Uterus (tissue), 4 donors: Measurements from ENCODE around the gene TTC7B. TPM values are rescaled to one million over a fixed set of nuclear protein-coding genes. Genes with fewer than 3 reads are reported as not detected.

ENCODE experiments used
- DNase-seq, 2 donors: peaks; one replicate each; pipeline ENCODE4 v3.0.0-alpha.2; 2019 to 2020
- H3K27ac ChIP-seq, 2 donors: fragments of 200-600 bp; sonication (generic); 1 replicate in 1 of 2; 2 replicates in 1 of 2; pipeline ENCODE4 v1.5.1; 2016 to 2018
- H3K27me3 ChIP-seq, 2 donors: fragments of 200-600 bp; sonication (generic); one replicate each; pipeline ENCODE4 v1.5.1; 2018 to 2019; ENCODE audit warnings: control low read depth in 1 of 2
- H3K36me3 ChIP-seq, 2 donors: fragments of 200-600 bp; sonication (generic); one replicate each; pipeline ENCODE4 v1.5.1; 2019; ENCODE audit warnings: control low read depth in 1 of 2
- H3K4me1 ChIP-seq, 2 donors: fragments of 200-600 bp; sonication (generic); one replicate each; pipeline ENCODE4 v1.5.1; 2018 to 2019; ENCODE audit warnings: control low read depth in 1 of 2
- H3K4me3 ChIP-seq, 2 donors: fragments of 200-600 bp; sonication (generic); 1 replicate in 1 of 2; 2 replicates in 1 of 2; pipeline ENCODE4 v1.5.1; 2018 to 2019; ENCODE audit warnings: mild to moderate bottlenecking in 1 of 2
- H3K9me3 ChIP-seq, 2 donors: fragments of 200-600 bp; sonication (generic); one replicate each; pipeline ENCODE4 v1.5.1; 2019; ENCODE audit warnings: control low read depth in 1 of 2
- POLR2A ChIP-seq, 2 donors: fragments of 450-650 bp; IDR thresholded peaks; one replicate each; pipeline ENCODE4 v1.6.1; 2016; ENCODE audit warnings: antibody characterized with exemption in 2 of 2, mild to moderate bottlenecking in 1 of 2, moderate library complexity in 1 of 2
- intact Hi-C: fragments of 100-400 bp; cut with DNase I; formaldehyde crosslinking; loops from one replicate; pipeline ENCODE4 v1.15.1; 2023; ENCODE audit warnings: low total_unique reads
- total RNA-seq, 4 donors: library from RNA; depleted of rRNA in 3 of 4; stranded (reverse); fragments of >200 nt in 3 of 4; gene quantifications; one replicate each; pipeline versions ENCODE4 v1.1.0 to v1.2.4, GENCODE V29; 2014 to 2023
- TF ChIP-seq, protein P1 (sequence below), 4 experiments: fragments of 200-600 bp in 2 of 4; fragments of 450-650 bp in 2 of 4; sonication (generic) in 2 of 4; IDR thresholded peaks; one replicate each; pipeline ENCODE4 v1.5.1; 2016 to 2019; ENCODE audit warnings: antibody characterized with exemption in 4 of 4, mild to moderate bottlenecking in 2 of 4, moderate library complexity in 1 of 4
- donor health status: DM: yes; HTN: yes; CAD: no.

Gene TTC7B
- total RNA-seq, 4 donors from 2014 or later = 15.3 to 73.9 (median 28.0) TPM

DNA sequence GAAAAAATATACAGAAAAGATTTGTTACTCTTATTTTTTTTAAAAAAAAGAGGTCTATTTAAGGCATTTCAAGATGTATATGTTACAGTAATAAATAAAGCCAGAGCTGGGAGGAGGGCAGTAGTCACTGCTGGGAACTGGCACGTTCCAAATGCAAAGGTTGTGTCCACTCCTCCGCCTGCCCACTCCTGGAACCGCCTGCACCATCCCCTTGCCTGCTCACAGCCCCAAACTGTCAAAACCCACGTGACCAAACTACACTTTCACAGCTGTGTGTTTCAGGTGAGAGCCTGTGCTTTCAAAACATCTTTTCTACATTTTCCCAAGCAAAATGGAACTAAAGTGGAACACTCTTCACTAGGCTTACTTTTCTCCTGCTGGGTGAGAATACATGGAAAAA is 160.4 kb downstream of the TTC7B start:
- intact Hi-C loops = no loop called here
- TF ChIP-seq POLR2A (IDR thresholded peaks at IDR 0.05) = no peak
- TF ChIP-seq, protein P1, sequence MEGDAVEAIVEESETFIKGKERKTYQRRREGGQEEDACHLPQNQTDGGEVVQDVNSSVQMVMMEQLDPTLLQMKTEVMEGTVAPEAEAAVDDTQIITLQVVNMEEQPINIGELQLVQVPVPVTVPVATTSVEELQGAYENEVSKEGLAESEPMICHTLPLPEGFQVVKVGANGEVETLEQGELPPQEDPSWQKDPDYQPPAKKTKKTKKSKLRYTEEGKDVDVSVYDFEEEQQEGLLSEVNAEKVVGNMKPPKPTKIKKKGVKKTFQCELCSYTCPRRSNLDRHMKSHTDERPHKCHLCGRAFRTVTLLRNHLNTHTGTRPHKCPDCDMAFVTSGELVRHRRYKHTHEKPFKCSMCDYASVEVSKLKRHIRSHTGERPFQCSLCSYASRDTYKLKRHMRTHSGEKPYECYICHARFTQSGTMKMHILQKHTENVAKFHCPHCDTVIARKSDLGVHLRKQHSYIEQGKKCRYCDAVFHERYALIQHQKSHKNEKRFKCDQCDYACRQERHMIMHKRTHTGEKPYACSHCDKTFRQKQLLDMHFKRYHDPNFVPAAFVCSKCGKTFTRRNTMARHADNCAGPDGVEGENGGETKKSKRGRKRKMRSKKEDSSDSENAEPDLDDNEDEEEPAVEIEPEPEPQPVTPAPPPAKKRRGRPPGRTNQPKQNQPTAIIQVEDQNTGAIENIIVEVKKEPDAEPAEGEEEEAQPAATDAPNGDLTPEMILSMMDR (IDR thresholded peaks at IDR 0.05) = no peak
- DNase-seq = no peak
- Histone ChIP-seq H3K27ac (no peak overlapping the region), H3K9me3 (no peaks in the 10 kb centered on the region), H3K36me3 (no peaks in the 10 kb centered on the region), H3K4me3 (no peak overlapping the region), H3K27me3 (no peaks in the 10 kb centered on the region), H3K4me1 (no peaks in the 10 kb centered on the region)

DNA sequence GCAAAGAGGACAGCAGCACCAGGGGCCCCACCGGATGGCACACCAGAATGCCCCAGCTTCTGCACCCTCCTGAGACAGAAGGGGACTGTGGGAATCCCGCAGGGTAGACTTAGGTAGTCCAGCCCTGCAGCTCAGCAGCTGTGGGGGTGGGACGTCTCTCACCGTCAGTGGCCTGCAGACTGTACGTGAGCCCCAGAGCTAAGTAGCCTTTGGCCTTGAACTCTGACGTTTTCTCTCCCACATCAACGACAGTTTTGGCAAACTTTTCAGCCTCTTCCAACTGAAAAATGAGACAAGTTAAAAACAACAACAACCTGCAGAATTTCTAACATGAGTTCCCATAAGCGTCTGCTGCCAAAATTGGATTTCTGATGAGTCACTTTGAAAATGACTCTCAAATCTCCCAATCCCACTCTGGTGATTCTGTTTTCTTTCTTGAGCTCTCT is 161.4 kb downstream of the TTC7B start:
- H3K36me3 ChIP-seq = no peaks in the 10 kb centered on the region

DNA sequence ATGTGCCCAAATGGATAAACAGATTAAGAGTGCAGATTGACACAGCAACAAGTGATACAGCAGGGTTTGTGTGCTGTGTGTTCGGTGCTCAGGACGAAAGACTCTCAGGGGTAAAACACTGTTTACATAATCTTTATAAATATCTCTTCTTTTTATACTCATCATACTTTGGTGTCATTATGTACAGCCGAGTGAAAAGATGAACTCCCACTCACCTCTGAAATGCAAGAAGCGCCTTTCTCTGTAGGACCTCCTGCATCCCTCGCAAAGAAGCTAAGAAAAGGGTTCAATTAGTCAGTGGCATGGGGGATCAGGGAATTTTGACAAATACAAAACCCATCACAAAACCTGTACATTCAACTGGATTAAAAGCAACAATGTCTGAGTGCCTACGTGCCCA is 163.6 kb downstream of the TTC7B start:
- Histone ChIP-seq H3K9me3 (no peaks in the 10 kb centered on the region), H3K27ac (no peak overlapping the region), H3K27me3 (no peaks in the 10 kb centered on the region), H3K36me3 (no peaks in the 10 kb centered on the region), H3K4me1 (no peaks in the 10 kb centered on the region), H3K4me3 (no peak overlapping the region)
- intact Hi-C loops = no loop called here
- TF ChIP-seq POLR2A (IDR thresholded peaks at IDR 0.05) = no peak
- TF ChIP-seq, protein P1 (IDR thresholded peaks at IDR 0.05) = no peak
- no peak for DNase-seq

More for the DNA sequence above, 161.4 kb downstream of the TTC7B start:
- Histone ChIP-seq H3K9me3 (no peaks in the 10 kb centered on the region), H3K4me1 (no peaks in the 10 kb centered on the region), H3K27ac (no peak overlapping the region), H3K27me3 (no peaks in the 10 kb centered on the region), H3K4me3 (no peak overlapping the region)
- no peak for DNase-seq
- intact Hi-C loops = no loop called here
- TF ChIP-seq POLR2A (IDR thresholded peaks at IDR 0.05) = no peak
- TF ChIP-seq, protein P1 (IDR thresholded peaks at IDR 0.05) = no peak

DNA sequence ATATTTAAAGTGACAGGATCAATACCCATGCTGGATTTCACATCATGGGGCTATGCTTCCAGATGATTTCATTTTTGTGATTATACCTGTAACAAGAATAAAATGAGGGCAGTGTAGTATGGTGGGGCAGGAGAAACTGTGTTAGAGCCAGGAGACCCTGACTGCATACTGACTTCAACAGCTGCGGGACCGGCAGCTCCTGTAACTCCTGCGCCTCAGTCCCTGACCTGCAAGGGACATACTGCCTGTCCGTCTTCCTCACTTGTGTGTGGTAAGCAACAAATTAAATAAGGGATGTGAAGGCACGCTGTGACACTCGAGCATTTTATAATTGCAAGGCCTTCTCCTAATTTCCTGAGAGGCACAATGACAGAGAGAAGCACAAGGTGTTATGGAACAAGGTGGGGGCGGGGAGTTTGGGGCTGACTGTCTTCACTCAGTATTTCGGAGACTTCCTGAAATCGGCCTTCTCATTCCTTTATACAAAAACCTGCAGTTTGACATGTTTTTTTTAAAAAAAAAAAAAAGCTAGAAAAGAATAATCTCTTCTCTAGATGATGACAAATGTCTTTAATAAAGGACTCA is 164.2 kb downstream of the TTC7B start:
- H3K9me3 ChIP-seq = no peaks in the 10 kb centered on the region
- H3K27me3 ChIP-seq = no peaks in the 10 kb centered on the region
- intact Hi-C loops = no loop called here
- H3K36me3 ChIP-seq = no peaks in the 10 kb centered on the region
- no peak overlapping the region for H3K27ac ChIP-seq
- no peak overlapping the region for H3K4me3 ChIP-seq
- DNase-seq = no peak
- no peak for TF ChIP-seq POLR2A (IDR thresholded peaks at IDR 0.05)
- TF ChIP-seq, protein P1 (IDR thresholded peaks at IDR 0.05) = no peak
- H3K4me1 ChIP-seq = no peaks in the 10 kb centered on the region

DNA sequence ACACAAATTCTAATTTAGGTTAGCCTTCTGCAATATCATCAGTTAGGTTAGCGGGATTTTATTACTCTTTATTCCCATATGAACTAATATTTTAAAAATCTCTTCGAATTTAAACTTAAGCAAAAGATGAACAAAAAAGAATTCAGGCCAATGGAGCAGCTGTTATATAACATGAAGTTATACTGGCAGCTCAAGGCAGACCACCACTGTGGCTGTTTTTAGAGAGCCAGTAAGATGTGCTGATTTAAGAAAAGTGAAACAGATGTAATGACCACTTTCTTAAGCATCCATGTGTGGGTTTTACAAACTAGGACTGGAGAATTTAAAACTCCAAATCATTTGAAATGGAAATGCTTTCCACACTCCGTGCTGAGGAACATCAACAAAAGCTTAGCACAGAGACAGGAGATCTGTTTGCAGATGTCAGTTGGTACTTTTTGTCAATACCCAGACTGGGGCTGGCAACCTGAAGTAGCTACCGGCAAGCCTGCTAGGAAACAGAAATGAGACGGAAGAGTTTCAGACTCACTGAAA is 164.9 kb downstream of the TTC7B start:
- Histone ChIP-seq H3K27ac (no peak overlapping the region), H3K4me1 (no peaks in the 10 kb centered on the region), H3K27me3 (no peaks in the 10 kb centered on the region), H3K36me3 (no peaks in the 10 kb centered on the region), H3K4me3 (no peak overlapping the region), H3K9me3 (no peaks in the 10 kb centered on the region)
- no peak for TF ChIP-seq POLR2A (IDR thresholded peaks at IDR 0.05)
- TF ChIP-seq, protein P1 (IDR thresholded peaks at IDR 0.05) = no peak
- no peak for DNase-seq
- intact Hi-C loops = no loop called here
